Activated effector memory CD4-positive, alpha-beta T cell treated with Interleukin-2 at 50 U/mL for 16 hours (primary cell): ENCODE data around the gene PRSS1.

Experiments used
- DNase-seq: peaks from one replicate; pipeline ENCODE4 v3.0.0-alpha.2; 2020

Gene PRSS1

DNA sequence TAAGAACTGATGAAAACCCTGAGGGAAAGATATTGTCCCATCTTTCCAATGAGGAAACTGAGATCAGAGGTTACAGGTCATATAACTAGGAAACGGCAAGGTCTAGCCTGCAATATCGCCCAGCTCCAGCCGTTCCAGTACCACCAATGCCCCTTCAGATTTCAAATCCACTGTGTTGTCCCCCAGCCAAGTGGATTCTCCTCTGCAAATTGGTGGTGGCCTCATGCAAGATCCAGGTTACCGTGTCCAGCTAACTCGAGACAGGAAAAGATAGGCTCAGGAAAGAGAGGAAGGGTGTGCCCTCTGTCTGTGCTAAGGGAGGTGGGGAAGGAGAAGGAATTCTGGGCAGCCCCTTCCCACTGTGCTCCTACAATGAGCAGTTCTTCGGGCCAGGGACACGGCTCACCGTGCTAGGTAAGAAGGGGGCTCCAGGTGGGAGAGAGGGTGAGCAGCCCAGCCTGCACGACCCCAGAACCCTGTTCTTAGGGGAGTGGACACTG, 46.8 kb downstream of the PRSS1 start:
- DNase-seq: no peak

DNA sequence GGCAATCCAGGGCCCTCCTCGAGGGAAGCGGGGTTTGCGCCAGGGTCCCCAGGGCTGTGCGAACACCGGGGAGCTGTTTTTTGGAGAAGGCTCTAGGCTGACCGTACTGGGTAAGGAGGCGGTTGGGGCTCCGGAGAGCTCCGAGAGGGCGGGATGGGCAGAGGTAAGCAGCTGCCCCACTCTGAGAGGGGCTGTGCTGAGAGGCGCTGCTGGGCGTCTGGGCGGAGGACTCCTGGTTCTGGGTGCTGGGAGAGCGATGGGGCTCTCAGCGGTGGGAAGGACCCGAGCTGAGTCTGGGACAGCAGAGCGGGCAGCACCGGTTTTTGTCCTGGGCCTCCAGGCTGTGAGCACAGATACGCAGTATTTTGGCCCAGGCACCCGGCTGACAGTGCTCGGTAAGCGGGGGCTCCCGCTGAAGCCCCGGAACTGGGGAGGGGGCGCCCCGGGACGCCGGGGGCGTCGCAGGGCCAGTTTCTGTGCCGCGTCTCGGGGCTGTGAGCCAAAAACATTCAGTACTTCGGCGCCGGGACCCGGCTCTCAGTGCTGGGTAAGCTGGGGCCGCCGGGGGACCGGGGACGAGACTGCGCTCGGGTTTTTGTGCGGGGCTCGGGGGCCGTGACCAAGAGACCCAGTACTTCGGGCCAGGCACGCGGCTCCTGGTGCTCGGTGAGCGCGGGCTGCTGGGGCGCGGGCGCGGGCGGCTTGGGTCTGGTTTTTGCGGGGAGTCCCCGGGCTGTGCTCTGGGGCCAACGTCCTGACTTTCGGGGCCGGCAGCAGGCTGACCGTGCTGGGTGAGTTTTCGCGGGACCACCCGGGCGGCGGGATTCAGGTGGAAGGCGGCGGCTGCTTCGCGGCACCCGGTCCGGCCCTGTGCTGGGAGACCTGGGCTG, 47.5 kb downstream of the PRSS1 start:
- no peak for DNase-seq

DNA sequence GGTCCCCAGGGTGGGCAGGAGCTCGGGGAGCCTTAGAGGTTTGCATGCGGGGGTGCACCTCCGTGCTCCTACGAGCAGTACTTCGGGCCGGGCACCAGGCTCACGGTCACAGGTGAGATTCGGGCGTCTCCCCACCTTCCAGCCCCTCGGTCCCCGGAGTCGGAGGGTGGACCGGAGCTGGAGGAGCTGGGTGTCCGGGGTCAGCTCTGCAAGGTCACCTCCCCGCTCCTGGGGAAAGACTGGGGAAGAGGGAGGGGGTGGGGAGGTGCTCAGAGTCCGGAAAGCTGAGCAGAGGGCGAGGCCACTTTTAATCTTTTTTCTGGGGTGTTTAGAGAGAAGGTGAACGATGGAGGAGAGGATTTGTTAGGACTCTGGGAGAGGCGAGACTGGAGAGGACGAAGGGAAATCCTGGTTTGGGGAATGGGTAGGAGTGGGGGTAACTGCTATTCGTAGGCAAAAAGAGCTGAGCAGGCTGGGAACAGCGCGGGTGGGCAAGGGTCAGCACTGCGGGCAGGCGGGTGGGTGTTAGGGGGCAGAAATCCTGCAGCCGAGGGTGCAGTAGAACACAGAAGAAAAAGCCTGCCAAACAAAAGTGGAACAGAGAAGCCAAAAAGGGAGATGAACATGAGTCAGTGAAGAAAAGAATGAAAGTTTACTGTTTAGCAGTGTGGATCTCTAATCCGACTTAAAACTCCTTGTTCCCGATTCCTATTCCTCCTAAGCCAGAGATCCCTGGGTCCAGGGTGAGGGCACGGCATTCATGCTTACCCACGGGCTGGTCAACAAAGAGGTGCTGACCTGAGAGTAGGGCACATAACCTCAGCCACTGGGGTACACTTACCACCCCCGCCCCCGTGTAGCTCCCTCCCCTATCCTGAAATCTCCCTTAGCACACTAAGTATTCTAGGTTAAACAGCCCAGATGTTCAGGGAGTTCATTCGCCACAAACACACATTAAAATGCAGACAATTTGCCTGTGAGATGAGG, 48.4 kb downstream of the PRSS1 start:
- no peak for DNase-seq

DNA sequence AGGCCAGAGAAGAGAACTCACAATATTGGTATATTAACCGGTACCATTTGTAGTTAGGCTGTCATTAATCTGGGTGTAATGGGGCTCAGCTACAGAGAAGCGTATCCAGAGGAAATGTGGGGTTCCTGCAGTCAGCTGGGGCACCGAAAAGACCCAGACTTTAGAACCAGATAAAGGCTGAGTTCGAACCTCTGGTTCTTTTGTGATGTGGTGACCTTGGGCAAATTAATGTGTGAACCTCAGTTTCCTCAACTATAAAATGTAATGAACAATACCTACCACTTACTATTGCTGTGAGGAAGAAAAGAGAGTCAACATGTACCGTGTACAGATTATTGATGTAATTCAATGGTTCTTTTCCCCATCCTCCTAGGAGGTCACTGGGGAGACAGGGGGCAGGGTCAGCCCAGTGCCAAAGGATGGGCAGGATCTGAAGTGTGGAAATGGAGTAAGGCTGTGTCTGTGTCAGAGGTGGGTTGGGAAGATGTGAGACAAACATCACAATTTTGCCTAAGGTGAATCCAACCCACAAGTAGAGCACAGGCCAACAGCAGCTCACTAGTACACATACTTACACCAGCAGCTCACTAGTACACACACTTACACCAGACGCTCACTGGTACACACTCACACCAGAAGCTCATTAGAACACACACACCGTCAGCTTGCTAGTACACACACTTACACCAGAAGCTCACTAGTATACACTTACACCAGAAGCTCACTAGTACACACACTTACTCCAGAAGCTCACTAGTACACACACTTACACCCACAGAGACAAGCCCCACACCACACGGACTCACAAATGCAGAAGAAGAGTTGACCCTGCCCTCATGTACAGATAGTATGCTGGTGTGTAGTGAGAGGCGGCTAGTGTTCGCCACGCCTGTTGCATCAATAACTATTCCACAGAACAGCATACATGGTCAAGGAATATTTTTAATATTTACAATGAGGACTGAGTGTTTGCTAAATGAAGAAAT, 49.5 kb downstream of the PRSS1 start:
- no peak for DNase-seq

DNA sequence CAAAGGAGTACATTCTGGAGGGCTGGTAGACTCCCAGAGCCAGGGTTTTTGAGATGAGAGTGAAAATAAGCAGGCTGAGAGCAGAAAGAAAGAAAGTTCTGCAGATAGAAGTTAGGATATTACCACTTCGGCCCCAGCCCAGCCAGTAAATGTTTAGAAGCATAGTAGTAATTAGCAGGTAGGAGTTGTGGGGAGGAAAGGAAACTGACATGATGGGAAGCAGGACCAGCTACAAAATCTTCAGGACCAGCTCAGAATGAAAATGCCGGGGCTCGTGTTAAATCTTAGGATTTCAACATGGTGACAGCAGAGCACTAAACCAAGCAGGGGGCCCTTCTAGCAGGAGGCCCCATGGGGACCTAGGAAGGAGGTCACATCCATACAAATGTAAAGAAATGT, 50.2 kb downstream of the PRSS1 start:
- no peak for DNase-seq

DNA sequence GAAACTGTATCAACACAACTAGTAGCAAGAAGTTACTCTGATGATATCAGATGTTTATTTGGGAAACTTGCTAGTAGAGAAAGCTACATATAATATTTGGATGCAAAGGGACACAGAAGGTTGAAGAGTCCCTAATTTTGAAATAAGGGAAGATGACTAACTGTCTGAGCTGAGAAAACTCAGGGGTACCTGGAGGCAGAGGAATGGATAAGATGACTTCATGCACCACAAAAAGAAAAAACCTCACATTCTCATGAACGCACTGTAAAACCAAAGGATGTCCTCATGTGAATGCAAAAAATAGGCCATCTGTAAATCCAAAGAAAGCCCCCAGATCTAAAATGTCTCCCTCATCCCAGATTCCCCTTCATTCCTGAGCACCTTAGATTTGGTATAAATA, 50.8 kb downstream of the PRSS1 start:
- no peak for DNase-seq

DNA sequence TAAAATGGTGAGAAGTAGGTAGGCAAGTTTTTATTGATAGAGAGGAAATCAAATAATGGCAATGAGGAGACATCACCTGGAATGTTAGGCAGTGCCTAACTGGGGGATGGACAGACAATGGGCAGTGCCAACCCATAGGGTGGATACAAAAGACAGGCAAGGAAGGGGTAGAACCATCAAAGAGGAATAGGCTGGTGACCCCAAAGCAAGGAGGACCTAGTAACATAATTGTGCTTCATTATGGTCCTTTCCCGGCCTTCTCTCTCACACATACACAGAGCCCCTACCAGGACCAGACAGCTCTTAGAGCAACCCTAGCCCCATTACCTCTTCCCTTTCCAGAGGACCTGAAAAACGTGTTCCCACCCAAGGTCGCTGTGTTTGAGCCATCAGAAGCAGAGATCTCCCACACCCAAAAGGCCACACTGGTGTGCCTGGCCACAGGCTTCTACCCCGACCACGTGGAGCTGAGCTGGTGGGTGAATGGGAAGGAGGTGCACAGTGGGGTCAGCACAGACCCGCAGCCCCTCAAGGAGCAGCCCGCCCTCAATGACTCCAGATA, 51.5 kb downstream of the PRSS1 start:
- DNase-seq: no peak

DNA sequence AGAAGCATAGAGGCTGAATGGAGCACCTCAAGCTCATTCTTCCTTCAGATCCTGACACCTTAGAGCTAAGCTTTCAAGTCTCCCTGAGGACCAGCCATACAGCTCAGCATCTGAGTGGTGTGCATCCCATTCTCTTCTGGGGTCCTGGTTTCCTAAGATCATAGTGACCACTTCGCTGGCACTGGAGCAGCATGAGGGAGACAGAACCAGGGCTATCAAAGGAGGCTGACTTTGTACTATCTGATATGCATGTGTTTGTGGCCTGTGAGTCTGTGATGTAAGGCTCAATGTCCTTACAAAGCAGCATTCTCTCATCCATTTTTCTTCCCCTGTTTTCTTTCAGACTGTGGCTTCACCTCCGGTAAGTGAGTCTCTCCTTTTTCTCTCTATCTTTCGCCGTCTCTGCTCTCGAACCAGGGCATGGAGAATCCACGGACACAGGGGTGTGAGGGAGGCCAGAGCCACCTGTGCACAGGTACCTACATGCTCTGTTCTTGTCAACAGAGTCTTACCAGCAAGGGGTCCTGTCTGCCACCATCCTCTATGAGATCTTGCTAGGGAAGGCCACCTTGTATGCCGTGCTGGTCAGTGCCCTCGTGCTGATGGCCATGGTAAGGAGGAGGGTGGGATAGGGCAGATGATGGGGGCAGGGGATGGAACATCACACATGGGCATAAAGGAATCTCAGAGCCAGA, 52.5 kb downstream of the PRSS1 start:
- no peak for DNase-seq

DNA sequence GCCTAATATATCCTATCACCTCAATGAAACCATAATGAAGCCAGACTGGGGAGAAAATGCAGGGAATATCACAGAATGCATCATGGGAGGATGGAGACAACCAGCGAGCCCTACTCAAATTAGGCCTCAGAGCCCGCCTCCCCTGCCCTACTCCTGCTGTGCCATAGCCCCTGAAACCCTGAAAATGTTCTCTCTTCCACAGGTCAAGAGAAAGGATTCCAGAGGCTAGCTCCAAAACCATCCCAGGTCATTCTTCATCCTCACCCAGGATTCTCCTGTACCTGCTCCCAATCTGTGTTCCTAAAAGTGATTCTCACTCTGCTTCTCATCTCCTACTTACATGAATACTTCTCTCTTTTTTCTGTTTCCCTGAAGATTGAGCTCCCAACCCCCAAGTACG, 53.0 kb downstream of the PRSS1 start:
- DNase-seq: no peak
